Measurements from ENCODE around the gene ZC3H4.

The ZC3H4 gene

GRCh38 chr19:47133021-47133471 lies 19.5 kb upstream of the ZC3H4 start:
- no peak for TF ChIP-seq CTCF (IDR thresholded peaks at IDR 0.05; ENCODE audit: control insufficient read depth, extremely low read depth, insufficient read depth)

GRCh38 chr19:47132194-47132852 lies 18.7 kb upstream of the ZC3H4 start:
- TF ChIP-seq CTCF (IDR thresholded peaks at IDR 0.05; ENCODE audit: control insufficient read depth, extremely low read depth, insufficient read depth), result no peak
- no peak for DNase-seq (ENCODE audit: low read depth)
- peak overlapping the region; percentile 83 for H3K4me3 ChIP-seq (ENCODE audit: low read depth, low read length)

More at GRCh38 chr19:47133021-47133471, 19.5 kb upstream of the ZC3H4 start:
- H3K4me3 ChIP-seq (ENCODE audit: low read depth, low read length), result no peak overlapping the region
- no peak for DNase-seq (ENCODE audit: low read depth)

GRCh38 chr19:47130589-47131227 lies 17.1 kb upstream of the ZC3H4 start, which contains the start of gene SAE1:
Gene SAE1, plus strand, starts transcription at chr19:47130835. Its CDS starts 96 bp downstream, at chr19:47130931.
- H3K4me3 ChIP-seq (ENCODE audit: low read depth, low read length), result peak within 1 kb of the TSS; percentile 83
- peak; percentile 45 for TF ChIP-seq CTCF (IDR thresholded peaks at IDR 0.05; ENCODE audit: control insufficient read depth, extremely low read depth, insufficient read depth)
- DNase-seq (ENCODE audit: low read depth), result peak; percentile 94

- no peak for TF ChIP-seq CTCF (IDR thresholded peaks at IDR 0.05; ENCODE audit: control insufficient read depth, extremely low read depth, insufficient read depth)
- no peak overlapping the region; the same call in 1 of the 2 replicates for H3K4me3 ChIP-seq (ENCODE audit: low read depth, low read length)
- no peak for DNase-seq (ENCODE audit: low read depth)
Measured at GRCh38 chr19:47130120-47130588, 16.6 kb upstream of the ZC3H4 start.

GRCh38 chr19:47129579-47129978 lies 16.0 kb upstream of the ZC3H4 start:
- no peak for DNase-seq (ENCODE audit: low read depth)
- no peak for TF ChIP-seq CTCF (IDR thresholded peaks at IDR 0.05; ENCODE audit: control insufficient read depth, extremely low read depth, insufficient read depth)
- no peak overlapping the region for H3K4me3 ChIP-seq (ENCODE audit: low read depth, low read length)

GRCh38 chr19:47125669-47125938 lies 12.0 kb upstream of the ZC3H4 start:
- no peak for DNase-seq (ENCODE audit: low read depth)
- no peak for TF ChIP-seq CTCF (IDR thresholded peaks at IDR 0.05; ENCODE audit: control insufficient read depth, extremely low read depth, insufficient read depth)
- no peak overlapping the region for H3K4me3 ChIP-seq (ENCODE audit: low read depth, low read length)

Measured in LNCaP clone FGC (cell line).